Esophagus muscularis mucosa (tissue), 4 donors: ENCODE results near the gene ANAPC10. TPM values are rescaled to one million over a fixed set of nuclear protein-coding genes. Genes with fewer than 3 reads are reported as not detected.

ENCODE experiments used
- DNase-seq: peaks from one replicate; pipeline ENCODE4 v3.0.0-alpha.2; 2017; ENCODE audit errors: extremely low spot score
- H3K27ac ChIP-seq, 4 donors: fragments of 200-600 bp; sonication (generic); replicated peaks in 1 of 4; 1 replicate in 3 of 4; 2 replicates in 1 of 4; pipeline ENCODE4 v1.5.1; 2016 to 2019; ENCODE audit warnings: mild to moderate bottlenecking in 1 of 4
- H3K27me3 ChIP-seq, 4 donors: fragments of 200-600 bp; sonication (generic); one replicate each; pipeline versions ENCODE4 v1.5.1 to v1.6.0; 2016 to 2019
- H3K36me3 ChIP-seq, 4 donors: fragments of 200-600 bp; sonication (generic); one replicate each; pipeline ENCODE4 v1.5.1; 2016 to 2019
- H3K4me1 ChIP-seq, 4 donors: fragments of 200-600 bp; sonication (generic); one replicate each; pipeline ENCODE4 v1.5.1; 2016 to 2019
- H3K4me3 ChIP-seq, 4 donors: fragments of 200-600 bp; sonication (generic); 1 replicate in 2 of 4; 2 replicates in 2 of 4; pipeline ENCODE4 v1.5.1; 2016 to 2019; ENCODE audit warnings: mild to moderate bottlenecking in 4 of 4, moderate library complexity in 1 of 4
- H3K9me3 ChIP-seq, 4 donors: fragments of 200-600 bp; sonication (generic); 1 replicate in 3 of 4; 2 replicates in 1 of 4; pipeline ENCODE4 v1.5.1; 2016 to 2019
- CTCF ChIP-seq, 3 experiments: fragments of 200-600 bp in 2 of 3; fragments of 450-650 bp in 1 of 3; sonication (generic) in 2 of 3; IDR thresholded peaks; one replicate each; pipeline ENCODE4 v1.5.1; 2017 to 2019; ENCODE audit warnings: antibody characterized with exemption in 3 of 3, mild to moderate bottlenecking in 2 of 3, moderate library complexity in 1 of 3
- EP300 ChIP-seq: sonication (generic); formaldehyde crosslinking; IDR thresholded peaks from one replicate; pipeline ENCODE4 v1.6.1; 2017; ENCODE audit warnings: antibody characterized with exemption
- POLR2A ChIP-seq: fragments of 450-650 bp; IDR thresholded peaks from one replicate; pipeline ENCODE4 v1.6.1; 2017; ENCODE audit warnings: antibody characterized with exemption, moderate library complexity, mild to moderate bottlenecking, low read depth
- POLR2AphosphoS5 ChIP-seq, 2 donors: sonication (generic); formaldehyde crosslinking; IDR thresholded peaks; one replicate each; pipeline ENCODE4 v1.6.1; 2017; ENCODE audit warnings: antibody characterized with exemption in 2 of 2
- WGBS: methylation state at CpG from one replicate; pipeline ENCODE4 v1.1.5; 2018; 5-methylcytosine and 5-hydroxymethylcytosine counted together
- intact Hi-C: fragments of 100-400 bp; cut with DNase I; formaldehyde crosslinking; loops from one replicate; pipeline ENCODE4 v1.15.1; 2023
- total RNA-seq, 4 donors: library from RNA; depleted of rRNA; stranded (reverse); fragments of >200 nt; gene quantifications; one replicate each; pipeline versions ENCODE4 v1.1.0 to v1.2.1, GENCODE V29; 2016

ANAPC10 gene
- total RNA-seq, 4 donors from 2014 or later, result 17.8 to 32.0 (median 21.3) TPM

DNA sequence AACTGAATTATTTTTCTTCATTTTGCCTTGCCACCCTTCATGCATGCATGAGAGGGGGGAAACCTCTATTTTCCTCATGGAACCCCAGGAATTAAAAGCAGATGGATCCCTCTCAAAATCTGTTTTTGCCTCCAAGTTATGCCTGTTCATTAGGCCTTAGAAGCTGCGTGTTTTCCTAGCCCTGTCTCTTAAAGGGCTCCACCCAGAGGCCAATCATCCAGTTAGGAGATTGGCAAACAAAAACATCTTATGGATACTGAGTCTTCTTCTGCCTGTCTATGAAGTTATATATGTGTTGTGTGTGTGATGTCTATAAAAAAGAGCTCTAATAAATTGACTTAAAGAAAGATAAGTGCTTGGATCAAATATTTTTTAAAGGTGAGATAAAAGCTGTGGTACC, 142.9 kb downstream of the ANAPC10 start:
- Histone ChIP-seq H3K4me1 (no peaks in the 10 kb centered on the region), H3K36me3 (no peaks in the 10 kb centered on the region), H3K4me3 (no peak overlapping the region), H3K9me3 (peaks cover 0 to 49% (median 38%) of the 10 kb centered on the region in 4 donors), H3K27ac (no peak overlapping the region), H3K27me3 (no peaks in the 10 kb centered on the region)
- 89% methylated on average over 1 of the region's 1 CpG for WGBS
- no peak for DNase-seq
- no peak for TF ChIP-seq POLR2AphosphoS5 (IDR thresholded peaks at IDR 0.05)
- no peak for TF ChIP-seq EP300
- no peak for TF ChIP-seq POLR2A
- no peak for TF ChIP-seq CTCF (IDR thresholded peaks at IDR 0.05)
- intact Hi-C loops, result no loop called here

GRCh38 chr4:144954230-144954629, 143.8 kb downstream of the ANAPC10 start:
- no peak for DNase-seq
- TF ChIP-seq CTCF (IDR thresholded peaks at IDR 0.05), result no peak
- TF ChIP-seq EP300, result no peak
- TF ChIP-seq POLR2A, result no peak
- no peak for TF ChIP-seq POLR2AphosphoS5 (IDR thresholded peaks at IDR 0.05)
- Histone ChIP-seq H3K27ac (no peak overlapping the region), H3K9me3 (peaks cover 0 to 43% (median 37%) of the 10 kb centered on the region in 4 donors), H3K27me3 (no peaks in the 10 kb centered on the region), H3K4me3 (no peak overlapping the region), H3K4me1 (no peaks in the 10 kb centered on the region), H3K36me3 (no peaks in the 10 kb centered on the region)
- 57% methylated on average over 1 of the region's 1 CpG for WGBS
- intact Hi-C loops, result no loop called here

DNA sequence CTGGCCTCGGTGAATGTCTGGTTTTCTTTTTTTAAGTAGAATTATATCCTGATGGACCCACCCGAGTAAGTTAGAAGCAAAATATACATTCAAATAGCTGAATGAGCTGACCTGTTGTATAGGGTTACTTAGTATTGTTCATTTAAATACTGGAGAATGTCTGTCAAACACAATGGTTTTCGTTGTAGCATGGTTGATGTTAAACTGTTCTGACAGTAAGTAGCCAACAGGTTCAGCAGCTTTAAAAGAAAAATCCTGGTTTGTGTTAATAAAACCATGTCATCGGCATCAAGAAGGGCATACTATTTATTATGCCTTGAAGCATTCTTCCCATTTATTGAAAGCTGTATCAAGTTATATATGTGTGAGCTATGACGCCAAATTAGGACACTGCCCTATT, 149.6 kb downstream of the ANAPC10 start:
- Histone ChIP-seq H3K27ac (no peak overlapping the region), H3K36me3 (no peaks in the 10 kb centered on the region), H3K4me3 (no peak overlapping the region), H3K27me3 (no peaks in the 10 kb centered on the region), H3K4me1 (no peaks in the 10 kb centered on the region), H3K9me3 (peaks cover 0 to 14% (median 9%) of the 10 kb centered on the region in 4 donors)
- DNase-seq, result no peak
- intact Hi-C loops, result no loop called here
- 87% methylated on average over 5 of the region's 5 CpGs for WGBS
- TF ChIP-seq EP300 (no peak), POLR2AphosphoS5 (IDR thresholded peaks at IDR 0.05) (no peak), POLR2A (no peak), CTCF (IDR thresholded peaks at IDR 0.05) (no peak)

- intact Hi-C loops, result no loop called here
- WGBS, result 92% methylated on average over 2 of the region's 2 CpGs
- Histone ChIP-seq H3K4me1 (no peaks in the 10 kb centered on the region), H3K27ac (no peak overlapping the region), H3K36me3 (no peaks in the 10 kb centered on the region), H3K27me3 (no peaks in the 10 kb centered on the region), H3K9me3 (peaks cover 0 to 14% (median 6%) of the 10 kb centered on the region in 4 donors), H3K4me3 (no peak overlapping the region)
- TF ChIP-seq CTCF (IDR thresholded peaks at IDR 0.05) (no peak), POLR2A (no peak), EP300 (no peak), POLR2AphosphoS5 (IDR thresholded peaks at IDR 0.05) (no peak)
- DNase-seq, result no peak
Observed at GRCh38 chr4:144948009-144948408, 150.0 kb downstream of the ANAPC10 start.

Other genes starting within 250 kb of the ANAPC10 start
- 10 to 100 TPM; 35.7 to 78.4 (median 42.5) TPM for gene ABCE1, start 115 bp upstream of the ANAPC10 start, total RNA-seq
- 10 to 100 TPM; 29.8 to 49.1 (median 38.3) TPM for gene OTUD4, start 82.4 kb upstream of the ANAPC10 start, total RNA-seq